ENCODE data around the gene MYL6. TPM values are rescaled to one million over a fixed set of nuclear protein-coding genes. Genes with fewer than 3 reads are reported as not detected.
A peak's percentile ranks its signal among the peaks of the same experiment; 100 is the strongest.

The MYL6 gene
- total and polyA plus RNA-seq, 9 of the 15 experiments (the other 6 are each of a cell fraction or from before 2014, with no cell fraction given), result 557 to 1,664 (median 958) TPM

GRCh38 chr12:56117778-56118687, 40.1 kb upstream of the MYL6 start, which contains the start of gene ZC3H10 (continued):
- TF ChIP-seq CHD7 (IDR thresholded peaks at IDR 0.05; ENCODE audit: low read depth, low read length), result no peak
- no peak for TF ChIP-seq ZFP30 (CRISPR knock-in tag; IDR thresholded peaks at IDR 0.05; ENCODE audit: borderline replicate concordance)
- TF ChIP-seq CREB1 (IDR thresholded peaks at IDR 0.05), result peak; percentile 84
- peak; percentile 93 for TF ChIP-seq CREB1 (CRISPR knock-in tag; IDR thresholded peaks at IDR 0.05)
- no peak for TF ChIP-seq ZNF778 (CRISPR knock-in tag; IDR thresholded peaks at IDR 0.05)
- no peak for TF ChIP-seq SMARCC2 (IDR thresholded peaks at IDR 0.05; ENCODE audit: low read depth)
- TF ChIP-seq FOXA3 (CRISPR knock-in tag; conservative IDR thresholded peaks at IDR 0.05 in 1 of 2, IDR thresholded peaks at IDR 0.05 in 1 of 2), result peak in 1 of 2 experiments; percentile 70; a peak in 2 of 4 replicates
- TF ChIP-seq CBFB (CRISPR knock-in tag; IDR thresholded peaks at IDR 0.05), result no peak
- no peak for TF ChIP-seq ZNF655 (CRISPR knock-in tag; IDR thresholded peaks at IDR 0.05)
- TF ChIP-seq ZNF146 (CRISPR knock-in tag; IDR thresholded peaks at IDR 0.05; ENCODE audit: unreplicated experiment), result no peak

Data from K562 (cell line).